Heart left ventricle (tissue), 16 donors: ENCODE results near the gene FTO. TPM values are rescaled to one million over a fixed set of nuclear protein-coding genes. Genes with fewer than 3 reads are reported as not detected.

Experiments
- ATAC-seq, 4 donors: fragments of 200-7000 bp; cut with Tn5 transposase; one replicate each; pipeline ENCODE4 v1.9.1; 2020 to 2022; ENCODE audit warnings: moderate library complexity in 4 of 4, mild to moderate bottlenecking in 3 of 4, moderate number of reproducible peaks in 1 of 4
- DNase-seq, 5 donors: peaks; one replicate each; pipeline ENCODE4 v3.0.0-alpha.2; 2020
- H3K27ac ChIP-seq, 12 donors: fragments of 200-600 bp; sonication (generic) in 4 of 12; one replicate each; pipeline versions ENCODE4 v1.5.0 to v1.8.0; 2016 to 2022; ENCODE audit warnings: mild to moderate bottlenecking in 2 of 12
- H3K27me3 ChIP-seq, 9 donors: fragments of 200-600 bp; sonication (generic) in 2 of 9; one replicate each; pipeline versions ENCODE4 v1.5.1 to v1.8.0; 2016 to 2022; ENCODE audit warnings: mild to moderate bottlenecking in 3 of 9
- H3K36me3 ChIP-seq, 9 donors: fragments of 200-600 bp; sonication (generic) in 2 of 9; one replicate each; pipeline versions ENCODE4 v1.5.0 to v1.8.0; 2018 to 2022; ENCODE audit warnings: mild to moderate bottlenecking in 2 of 9
- H3K4me1 ChIP-seq, 12 donors: fragments of 200-600 bp; sonication (generic) in 4 of 12; one replicate each; pipeline versions ENCODE4 v1.5.0 to v1.8.0; 2016 to 2022; ENCODE audit warnings: mild to moderate bottlenecking in 3 of 12
- H3K4me3 ChIP-seq, 12 donors: fragments of 200-600 bp; sonication (generic) in 4 of 12; one replicate each; pipeline versions ENCODE4 v1.5.0 to v1.8.0; 2017 to 2022; ENCODE audit warnings: mild to moderate bottlenecking in 9 of 12, moderate library complexity in 4 of 12
- H3K9me3 ChIP-seq, 12 donors: fragments of 200-600 bp; sonication (generic) in 4 of 12; one replicate each; pipeline versions ENCODE4 v1.5.0 to v1.8.0; 2016 to 2022; ENCODE audit warnings: mild to moderate bottlenecking in 1 of 12
- POLR2A ChIP-seq, 2 donors: fragments of 450-650 bp; IDR thresholded peaks; one replicate each; pipeline ENCODE4 v1.6.1; 2017; ENCODE audit warnings: antibody characterized with exemption in 2 of 2, mild to moderate bottlenecking in 2 of 2, moderate library complexity in 2 of 2
- WGBS, 4 donors: extraction: QIAGEN DNeasy Blood & Tissue Kit in 2 of 4; methylation state at CpG; one replicate each; pipeline versions ENCODE4 v1.1.5 to v1.1.7; 2013 to 2018; 5-methylcytosine and 5-hydroxymethylcytosine counted together
- intact Hi-C, 10 donors: fragments of 100-400 bp; cut with DNase I; formaldehyde crosslinking; loops; one replicate each; pipeline versions ENCODE4 v1.11.1 to v1.14.2; 2022
- polyA plus RNA-seq, 2 donors: library from polyadenylated mRNA; stranded (reverse); fragments of 200-250 nt; gene quantifications; one replicate each; pipeline ENCODE4 v1.2.3, GENCODE V29; 2013
- total RNA-seq, 9 donors: library from RNA; depleted of rRNA in 2 of 9; stranded (reverse); fragments of >200 nt in 2 of 9; fragmentation: NEBNext Ultra II Directional in 3 of 9; extraction: Animal tissue kit (Norgen Biotek cat#: 25700) in 3 of 9; gene quantifications; one replicate each; pipeline versions ENCODE4 v1.1.0 to v1.2.4, GENCODE V29; 2016 to 2023
- TF ChIP-seq, protein P1 (sequence below), 12 donors: fragments of 200-600 bp; sonication (generic) in 4 of 12; IDR thresholded peaks; one replicate each; pipeline versions ENCODE4 v1.5.0 to v1.8.0; 2018 to 2022; ENCODE audit warnings: antibody characterized with exemption in 12 of 12, mild to moderate bottlenecking in 5 of 12
- donor health status: ischemic (EF 13 %, LVEDD 7.1; RV severe dilation, severe dysfunction).
- donor health status: healthy with polysubstance abuse.
- donor health status: DM: no; HTN: yes; CAD: no.
- donor health status: DM: no; HTN: no; CAD: no.
- donor health status: ischemic (EF 25% LVEDD 6.9; RV normal size, moderate dysfunction).
- donor health status: ischemic (EF 25% LVEDD 5.7; RV mildly dilated, moderate dysfunction).
- donor health status: healthy.
- donor health status: DM: yes; HTN: yes; CAD: no.
- donor health status: ischemic (EF 35%, LVEDD 5.7; RV mildly dilated, moderate dysfunction).
- donor health status: nonischemic (EF 11% LVEDD 7.7; RV severe dilation, severe dysfunction).
- donor health status: DM: yes; HTN: yes; CAD: no.
- donor health status: PGD.
- donor health status: ischemic (EF 29% LVEDD 5.4; RV normal size, mild dysfunction).
- donor health status: nonischemic (EF 23%, LVEDD 6.1; RV moderate dilation, normal function).

FTO gene
- total and polyA plus RNA-seq, 11 donors: 11.8 to 105 (median 86.8) TPM

GRCh38 chr16:54169112-54169511 is 465.2 kb downstream of the FTO start:
- Histone ChIP-seq H3K9me3 (no peaks in the 10 kb centered on the region), H3K27ac (no peak overlapping the region), H3K27me3 (peaks cover 0 to 6% (median 0%) of the 10 kb centered on the region in 9 donors), H3K36me3 (no peaks in the 10 kb centered on the region), H3K4me1 (peaks cover 0 to 6% (median 0%) of the 10 kb centered on the region in 12 donors), H3K4me3 (no peak overlapping the region)
- TF ChIP-seq, protein P1, sequence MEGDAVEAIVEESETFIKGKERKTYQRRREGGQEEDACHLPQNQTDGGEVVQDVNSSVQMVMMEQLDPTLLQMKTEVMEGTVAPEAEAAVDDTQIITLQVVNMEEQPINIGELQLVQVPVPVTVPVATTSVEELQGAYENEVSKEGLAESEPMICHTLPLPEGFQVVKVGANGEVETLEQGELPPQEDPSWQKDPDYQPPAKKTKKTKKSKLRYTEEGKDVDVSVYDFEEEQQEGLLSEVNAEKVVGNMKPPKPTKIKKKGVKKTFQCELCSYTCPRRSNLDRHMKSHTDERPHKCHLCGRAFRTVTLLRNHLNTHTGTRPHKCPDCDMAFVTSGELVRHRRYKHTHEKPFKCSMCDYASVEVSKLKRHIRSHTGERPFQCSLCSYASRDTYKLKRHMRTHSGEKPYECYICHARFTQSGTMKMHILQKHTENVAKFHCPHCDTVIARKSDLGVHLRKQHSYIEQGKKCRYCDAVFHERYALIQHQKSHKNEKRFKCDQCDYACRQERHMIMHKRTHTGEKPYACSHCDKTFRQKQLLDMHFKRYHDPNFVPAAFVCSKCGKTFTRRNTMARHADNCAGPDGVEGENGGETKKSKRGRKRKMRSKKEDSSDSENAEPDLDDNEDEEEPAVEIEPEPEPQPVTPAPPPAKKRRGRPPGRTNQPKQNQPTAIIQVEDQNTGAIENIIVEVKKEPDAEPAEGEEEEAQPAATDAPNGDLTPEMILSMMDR (IDR thresholded peaks at IDR 0.05): no peak
- no peak for TF ChIP-seq POLR2A (IDR thresholded peaks at IDR 0.05)
- DNase-seq: no peak
- WGBS, 4 donors: 93 to 96% (median 95%) methylated on average over 5 of the region's 5 CpGs
- intact Hi-C loops: no loop called here
- ATAC-seq: no peak

DNA sequence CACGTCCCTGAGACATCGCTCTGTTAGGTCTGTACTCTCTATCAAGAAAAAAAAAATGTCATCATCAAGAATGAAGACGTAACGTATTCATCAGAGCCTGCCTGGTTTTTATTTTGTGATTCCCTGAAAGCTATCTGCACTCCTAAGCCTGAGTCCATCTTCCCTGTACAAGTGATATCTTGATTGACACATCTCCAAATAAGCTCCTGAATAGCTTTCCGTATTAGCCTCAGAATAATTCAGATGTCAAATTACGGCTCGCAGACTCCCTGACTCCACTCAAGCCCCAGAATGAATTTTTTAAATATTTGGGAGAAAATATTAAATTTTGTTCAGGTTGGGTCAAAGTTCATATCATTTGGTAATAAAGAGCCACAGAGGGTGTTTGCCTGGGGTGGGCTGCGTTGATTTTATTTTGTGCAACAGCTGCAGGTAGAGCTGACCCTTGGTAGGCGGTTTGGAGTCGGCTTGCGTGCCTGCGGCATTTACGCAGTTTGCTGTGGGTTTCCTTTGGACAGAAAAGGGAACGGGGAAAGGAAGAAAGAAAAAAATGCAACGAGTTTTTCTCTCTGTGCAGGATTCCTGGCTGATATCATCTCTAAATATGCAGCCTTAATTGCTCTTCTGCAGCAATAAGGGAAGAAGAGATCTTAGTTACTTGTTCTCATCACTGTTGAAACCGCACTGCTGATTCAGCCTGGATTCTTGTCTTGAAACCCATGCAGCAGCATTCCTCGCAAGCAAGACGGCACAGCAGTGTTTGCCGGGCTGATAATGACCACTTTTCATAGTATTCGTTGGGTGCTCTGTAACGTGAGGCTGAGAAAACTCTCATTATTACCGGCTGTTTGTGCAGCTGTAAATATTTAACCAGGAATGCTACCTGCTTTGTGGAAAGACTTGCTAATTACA is 467.9 kb downstream of the FTO start:
- intact Hi-C loops: no loop called here

DNA sequence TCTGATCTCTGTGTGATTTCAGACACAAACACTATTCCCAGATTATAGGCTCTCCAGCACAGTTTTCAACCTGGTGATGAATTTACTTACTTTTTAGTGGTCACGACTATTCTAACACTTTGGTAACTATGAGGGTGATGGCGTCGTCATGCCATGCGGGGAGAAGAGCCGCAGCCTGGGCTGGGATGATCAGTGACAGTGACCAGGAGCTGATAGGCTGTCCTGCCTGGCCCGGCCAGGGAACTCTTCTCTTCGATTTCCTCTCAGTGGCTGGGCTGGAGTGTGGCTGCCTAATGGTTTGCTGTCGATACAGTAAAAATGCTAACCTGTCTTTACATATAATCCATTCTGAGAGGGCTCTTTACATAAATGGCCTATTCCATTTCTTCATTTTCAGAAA is 469.5 kb downstream of the FTO start:
- no peak for ATAC-seq
- Histone ChIP-seq H3K9me3 (no peaks in the 10 kb centered on the region), H3K27me3 (peaks cover 0 to 17% (median 0%) of the 10 kb centered on the region in 9 donors), H3K4me1 (peaks cover 0 to 14% (median 0%) of the 10 kb centered on the region in 12 donors), H3K27ac (no peak overlapping the region), H3K4me3 (no peak overlapping the region), H3K36me3 (no peaks in the 10 kb centered on the region)
- WGBS, 4 donors: 70 to 82% (median 77%) methylated on average over 8 of the region's 8 CpGs
- DNase-seq: no peak
- no peak for TF ChIP-seq POLR2A (IDR thresholded peaks at IDR 0.05)
- TF ChIP-seq, protein P1 (IDR thresholded peaks at IDR 0.05): no peak
- intact Hi-C loops: no loop called here

More for the DNA sequence above, 467.9 kb downstream of the FTO start:
- H3K4me1 ChIP-seq: peaks cover 0 to 6% (median 0%) of the 10 kb centered on the region in 12 donors
- DNase-seq (no peak), ATAC-seq (no peak)
- TF ChIP-seq, protein P1 (IDR thresholded peaks at IDR 0.05): no peak
- H3K27me3 ChIP-seq: peaks cover 0 to 11% (median 0%) of the 10 kb centered on the region in 9 donors
- no peak overlapping the region for H3K4me3 ChIP-seq
- 54 to 61% (median 57%) methylated on average over 22 of the region's 22 CpGs for WGBS, 4 donors
- H3K27ac ChIP-seq: no peak overlapping the region
- H3K9me3 ChIP-seq: no peaks in the 10 kb centered on the region
- no peaks in the 10 kb centered on the region for H3K36me3 ChIP-seq

DNA sequence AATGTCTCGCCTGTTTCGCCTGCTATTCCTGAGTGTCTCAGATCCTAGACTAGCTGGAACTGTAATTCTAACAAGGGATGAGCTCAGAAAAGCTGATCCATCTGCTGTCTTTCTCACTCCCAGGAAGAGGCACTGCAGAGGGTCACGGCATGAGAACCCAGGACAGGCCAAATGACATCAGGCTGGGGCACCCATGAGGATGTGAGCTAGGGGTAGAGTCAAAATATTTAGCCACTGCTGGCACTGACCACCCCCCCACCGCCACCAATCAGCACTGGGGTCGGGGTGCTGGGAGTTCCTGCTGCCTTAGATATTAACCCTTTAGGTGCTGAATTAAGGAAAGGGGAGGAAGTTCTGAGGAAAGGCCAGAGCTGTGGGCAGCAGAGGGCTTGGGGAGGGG is 470.2 kb downstream of the FTO start:
- Histone ChIP-seq H3K27me3 (peaks cover 0 to 17% (median 0%) of the 10 kb centered on the region in 9 donors), H3K36me3 (no peaks in the 10 kb centered on the region), H3K27ac (no peak overlapping the region), H3K9me3 (no peaks in the 10 kb centered on the region), H3K4me1 (peaks cover 0 to 18% (median 0%) of the 10 kb centered on the region in 12 donors), H3K4me3 (no peak overlapping the region)
- WGBS, 4 donors: 45 to 62% (median 54%) methylated on average over 5 of the region's 5 CpGs
- TF ChIP-seq, protein P1 (IDR thresholded peaks at IDR 0.05): no peak
- TF ChIP-seq POLR2A (IDR thresholded peaks at IDR 0.05): no peak
- ATAC-seq (no peak), DNase-seq (no peak)
- intact Hi-C loops: no loop called here
